Activated naive CD4-positive, alpha-beta T cell treated with anti-CD3 and anti-CD28 coated beads, Interleukin-2, amount 50 U/mL, for 24 hours (primary cell): ENCODE data around the gene DUT.

Experiments
- H3K27ac Mint-ChIP-seq: one replicate; pipeline ENCODE4 v1.8.0; 2021; ENCODE audit warnings: mild to moderate bottlenecking, mixed read lengths
- H3K27me3 Mint-ChIP-seq: one replicate; pipeline ENCODE4 v1.8.0; 2021; ENCODE audit warnings: mixed read lengths
- H3K36me3 Mint-ChIP-seq: one replicate; pipeline ENCODE4 v1.8.0; 2021; ENCODE audit warnings: mixed read lengths
- H3K4me1 Mint-ChIP-seq: one replicate; pipeline ENCODE4 v1.8.0; 2021; ENCODE audit warnings: mixed read lengths
- H3K4me3 Mint-ChIP-seq: one replicate; pipeline ENCODE4 v1.8.0; 2021; ENCODE audit warnings: mild to moderate bottlenecking, mixed read lengths
- H3K9me3 Mint-ChIP-seq: one replicate; pipeline ENCODE4 v1.8.0; 2021; ENCODE audit warnings: mixed read lengths

DUT gene

GRCh38 chr15:48374472-48374871, 43.2 kb downstream of the DUT start:
- H3K4me1 Mint-ChIP-seq: no peaks in the 10 kb centered on the region
- no peak overlapping the region for H3K27ac Mint-ChIP-seq
- peaks cover 5% of the 10 kb centered on the region for H3K9me3 Mint-ChIP-seq
- H3K36me3 Mint-ChIP-seq: no peaks in the 10 kb centered on the region
- no peak overlapping the region for H3K4me3 Mint-ChIP-seq
- peaks cover 20% of the 10 kb centered on the region for H3K27me3 Mint-ChIP-seq

- peaks cover 17% of the 10 kb centered on the region for H3K27me3 Mint-ChIP-seq
- H3K4me3 Mint-ChIP-seq: no peak overlapping the region
- no peaks in the 10 kb centered on the region for H3K36me3 Mint-ChIP-seq
- no peak overlapping the region for H3K27ac Mint-ChIP-seq
- no peaks in the 10 kb centered on the region for H3K4me1 Mint-ChIP-seq
- peaks cover 5% of the 10 kb centered on the region for H3K9me3 Mint-ChIP-seq
These were observed 44.5 kb downstream of the DUT start for GRCh38 chr15:48375767-48376166.

- Mint-ChIP-seq H3K27me3 (peaks cover 10% of the 10 kb centered on the region), H3K27ac (no peak overlapping the region), H3K9me3 (peaks cover 5% of the 10 kb centered on the region), H3K4me1 (no peaks in the 10 kb centered on the region), H3K4me3 (no peak overlapping the region), H3K36me3 (no peaks in the 10 kb centered on the region)
These were observed 49.0 kb downstream of the DUT start for GRCh38 chr15:48380198-48380597.

- Mint-ChIP-seq H3K36me3 (no peaks in the 10 kb centered on the region), H3K27ac (no peak overlapping the region), H3K9me3 (peaks cover 5% of the 10 kb centered on the region), H3K27me3 (peaks cover 2% of the 10 kb centered on the region), H3K4me1 (no peaks in the 10 kb centered on the region), H3K4me3 (no peak overlapping the region)
These were observed 50.6 kb downstream of the DUT start for GRCh38 chr15:48381861-48382260.

GRCh38 chr15:48383031-48383430, 51.8 kb downstream of the DUT start:
- no peaks in the 10 kb centered on the region for H3K4me1 Mint-ChIP-seq
- H3K27ac Mint-ChIP-seq: no peak overlapping the region
- no peaks in the 10 kb centered on the region for H3K27me3 Mint-ChIP-seq
- H3K4me3 Mint-ChIP-seq: no peak overlapping the region
- H3K36me3 Mint-ChIP-seq: no peaks in the 10 kb centered on the region
- H3K9me3 Mint-ChIP-seq: peaks cover under 1% of the 10 kb centered on the region

GRCh38 chr15:48384616-48385015, 53.4 kb downstream of the DUT start:
- Mint-ChIP-seq H3K27ac (no peak overlapping the region), H3K4me3 (no peak overlapping the region), H3K36me3 (no peaks in the 10 kb centered on the region), H3K27me3 (no peaks in the 10 kb centered on the region), H3K4me1 (no peaks in the 10 kb centered on the region), H3K9me3 (no peaks in the 10 kb centered on the region)

GRCh38 chr15:48385031-48385830, 54.0 kb downstream of the DUT start:
- H3K4me3 Mint-ChIP-seq: no peak overlapping the region
- no peaks in the 10 kb centered on the region for H3K36me3 Mint-ChIP-seq
- no peaks in the 10 kb centered on the region for H3K27me3 Mint-ChIP-seq
- no peaks in the 10 kb centered on the region for H3K4me1 Mint-ChIP-seq
- H3K9me3 Mint-ChIP-seq: no peaks in the 10 kb centered on the region
- no peak overlapping the region for H3K27ac Mint-ChIP-seq

GRCh38 chr15:48388016-48388851, 57.0 kb downstream of the DUT start:
- Mint-ChIP-seq H3K9me3 (no peaks in the 10 kb centered on the region), H3K4me1 (no peaks in the 10 kb centered on the region), H3K36me3 (no peaks in the 10 kb centered on the region), H3K27me3 (peaks cover 4% of the 10 kb centered on the region), H3K4me3 (no peak overlapping the region), H3K27ac (no peak overlapping the region)

- Mint-ChIP-seq H3K27ac (no peak overlapping the region), H3K4me3 (no peak overlapping the region), H3K27me3 (peaks cover 6% of the 10 kb centered on the region), H3K4me1 (no peaks in the 10 kb centered on the region), H3K9me3 (no peaks in the 10 kb centered on the region), H3K36me3 (no peaks in the 10 kb centered on the region)
These were observed 57.7 kb downstream of the DUT start for GRCh38 chr15:48388910-48389309.

- Mint-ChIP-seq H3K27ac (no peak overlapping the region), H3K4me1 (no peaks in the 10 kb centered on the region)
These were observed 58.5 kb downstream of the DUT start for GRCh38 chr15:48389691-48390143.

GRCh38 chr15:48391950-48392349, 60.7 kb downstream of the DUT start:
- Mint-ChIP-seq H3K4me3 (no peak overlapping the region), H3K27ac (no peak overlapping the region), H3K4me1 (no peaks in the 10 kb centered on the region), H3K9me3 (no peaks in the 10 kb centered on the region), H3K36me3 (no peaks in the 10 kb centered on the region), H3K27me3 (peaks cover 8% of the 10 kb centered on the region)

More at GRCh38 chr15:48389691-48390143, 58.5 kb downstream of the DUT start:
- Mint-ChIP-seq H3K4me3 (no peak overlapping the region), H3K9me3 (no peaks in the 10 kb centered on the region), H3K36me3 (no peaks in the 10 kb centered on the region), H3K27me3 (peaks cover 6% of the 10 kb centered on the region)

- no peaks in the 10 kb centered on the region for H3K36me3 Mint-ChIP-seq
These were observed 61.1 kb downstream of the DUT start for GRCh38 chr15:48392356-48392755.

More at GRCh38 chr15:48392356-48392755, 61.1 kb downstream of the DUT start:
- Mint-ChIP-seq H3K27me3 (peaks cover 8% of the 10 kb centered on the region), H3K9me3 (no peaks in the 10 kb centered on the region), H3K27ac (no peak overlapping the region), H3K4me1 (no peaks in the 10 kb centered on the region), H3K4me3 (no peak overlapping the region)
